ENCODE results near the gene SGPP2. TPM values are rescaled to one million over a fixed set of nuclear protein-coding genes. Genes with fewer than 3 reads are reported as not detected.

SGPP2 gene
- total RNA-seq, 1 experiment from 2014 or later, result not detected

GRCh38 chr2:222594679-222595078 lies 170.3 kb downstream of the SGPP2 start:
- H2BK5ac ChIP-seq (ENCODE audit: insufficient read length, low read length), result no peak overlapping the region

More at GRCh38 chr2:222594679-222595078, 170.3 kb downstream of the SGPP2 start:
- no peak overlapping the region for H3K23ac ChIP-seq (ENCODE audit: insufficient read length, low read depth, low read length)
- no peaks in the 10 kb centered on the region for H3K27me3 ChIP-seq (ENCODE audit: insufficient read depth, low read length)
- no peak overlapping the region for H3K56ac ChIP-seq (ENCODE audit: insufficient read length, low read depth, low read length)
- H4K91ac ChIP-seq (ENCODE audit: insufficient read length, low read depth, low read length), result no peak overlapping the region
- Mint-ChIP-seq H3K36me3 (ENCODE audit: insufficient read depth in 1 of 3, low read depth in 3 of 3) (peaks cover 18 to 44% (median 40%) of the 10 kb centered on the region in 3 experiments), H3K27me3 (ENCODE audit: low read depth) (no peaks in the 10 kb centered on the region), H3K4me1 (0 out of 4 replicates have a peak, but pooled peaks cover 0 to 4% of the 10 kb centered on the region in 2 experiments), H3K9me3 (peaks cover 4 to 6% of the 10 kb centered on the region in 2 experiments; a peak in 3 of 5 replicates), H3K4me3 (no peak overlapping the region), H3K27ac (no peak overlapping the region)
- H2BK20ac ChIP-seq (ENCODE audit: low read depth, low read length, poor library complexity, severe bottlenecking), result no peak overlapping the region
- no peak overlapping the region for H3K9ac ChIP-seq (ENCODE audit: extremely low read depth, insufficient read length, low read length)
- WGBS (ENCODE audit: extremely low coverage, insufficient read length, low lambda C conversion rate), result no CpG with 5 or more reads among the region's 1 CpG
- H3K9me3 ChIP-seq (ENCODE audit: control insufficient read depth, low read depth, low read length), result no peaks in the 10 kb centered on the region
- no peak overlapping the region for H4K5ac ChIP-seq (ENCODE audit: insufficient read length, low read depth, low read length)
- H3T11ph ChIP-seq (ENCODE audit: low read length), result no peak overlapping the region
- H2AFZ ChIP-seq (ENCODE audit: low read length), result no peak overlapping the region
- H3K79me1 ChIP-seq (ENCODE audit: insufficient read depth, low read depth, low read length, poor library complexity, severe bottlenecking), result no peaks in the 10 kb centered on the region
- H2BK120ac ChIP-seq (ENCODE audit: low read depth, low read length, poor library complexity, severe bottlenecking), result no peak overlapping the region
- no peak overlapping the region for H3K18ac ChIP-seq (ENCODE audit: insufficient read length, low read depth, low read length)
- no peak for TF ChIP-seq CTCF (conservative IDR thresholded peaks at IDR 0.05)
- H3K79me2 ChIP-seq (ENCODE audit: insufficient read depth, low read length), result no peaks in the 10 kb centered on the region; the same call in 1 of the 2 replicates
- no peak overlapping the region for H2BK12ac ChIP-seq (ENCODE audit: insufficient read length, low read depth, low read length)
- no peak overlapping the region for H2BK15ac ChIP-seq (ENCODE audit: low read depth, low read length)
- H3K14ac ChIP-seq (ENCODE audit: insufficient read depth, low read length), result no peak overlapping the region
- H4K8ac ChIP-seq (replicated peaks; ENCODE audit: insufficient read length, low read depth, low read length), result no peak overlapping the region
- no peaks in the 10 kb centered on the region for H3K4me1 ChIP-seq (ENCODE audit: insufficient read depth, low read length)
- no peak overlapping the region for H3K4me2 ChIP-seq (ENCODE audit: insufficient read depth, insufficient read length, low read length)
- H3K27ac ChIP-seq (ENCODE audit: insufficient read length, low read depth, low read length), result no peak overlapping the region
- DNase-seq, result no peak
- no peak overlapping the region for H3K4ac ChIP-seq (ENCODE audit: low read depth, low read length)
- H3K23me2 ChIP-seq (ENCODE audit: insufficient read length, low read depth, low read length, poor library complexity, severe bottlenecking), result no peaks in the 10 kb centered on the region
- no peaks in the 10 kb centered on the region for H4K20me1 ChIP-seq (ENCODE audit: control insufficient read depth, insufficient read depth, insufficient read length)
- no peak overlapping the region for H2AK5ac ChIP-seq (ENCODE audit: insufficient read length, low read length)

Data from H9 (cell line).